AG08396 (cell line): ENCODE measurements around the gene VSTM1.
"Not testable (repeated sequence)": the region's sequence is repeated elsewhere in the genome, so short reads cannot be mapped to it uniquely, and the experiment has no call there.

Experiments
- DNase-seq: peaks from one replicate; pipeline ENCODE4 v3.0.0; 2012; ENCODE audit warnings: low spot score, mixed read lengths

Gene VSTM1

GRCh38 chr19:54073829-54074228 lies 10.1 kb upstream of the VSTM1 start:
- no peak for DNase-seq

- no peak for DNase-seq
Observed at GRCh38 chr19:54069470-54069869, 5.8 kb upstream of the VSTM1 start.

- no peak for DNase-seq
Observed at GRCh38 chr19:54062643-54063042, 1.1 kb downstream of the VSTM1 start.

- DNase-seq: no peak
Observed at GRCh38 chr19:54047616-54048015, 16.1 kb downstream of the VSTM1 start.

- DNase-seq: no peak
Observed at GRCh38 chr19:54045771-54046170, 17.9 kb downstream of the VSTM1 start.

GRCh38 chr19:54042989-54043388 lies 20.7 kb downstream of the VSTM1 start:
- DNase-seq: no peak

GRCh38 chr19:54041969-54042606 lies 21.6 kb downstream of the VSTM1 start:
- DNase-seq: no peak

- DNase-seq: no peak
Observed at GRCh38 chr19:54040003-54040402, 23.7 kb downstream of the VSTM1 start.

- not testable (repeated sequence) for DNase-seq
Observed at GRCh38 chr19:54036542-54036941, 27.2 kb downstream of the VSTM1 start.

- DNase-seq: peak; percentile 81
Observed at GRCh38 chr19:54035215-54036178, 28.2 kb downstream of the VSTM1 start.

- DNase-seq: no peak
Observed at GRCh38 chr19:54030895-54031586, 32.7 kb downstream of the VSTM1 start.

- DNase-seq: peak; percentile 52
Observed at GRCh38 chr19:54029930-54030490, 33.7 kb downstream of the VSTM1 start.

GRCh38 chr19:54029301-54029700 lies 34.4 kb downstream of the VSTM1 start:
- no peak for DNase-seq

- no peak for DNase-seq
Observed at GRCh38 chr19:54026656-54027055, 37.0 kb downstream of the VSTM1 start.

- DNase-seq: no peak
Observed at GRCh38 chr19:54024660-54025059, 39.0 kb downstream of the VSTM1 start.

GRCh38 chr19:54023191-54023590 lies 40.5 kb downstream of the VSTM1 start:
- DNase-seq: no peak

GRCh38 chr19:54021932-54022331 lies 41.8 kb downstream of the VSTM1 start:
- DNase-seq: no peak

GRCh38 chr19:54021363-54021762 lies 42.3 kb downstream of the VSTM1 start:
- DNase-seq: no peak

- DNase-seq: peak; percentile 58
Observed at GRCh38 chr19:54017261-54017660, 46.4 kb downstream of the VSTM1 start.

- DNase-seq: no peak
Observed at GRCh38 chr19:54014920-54015560, 48.7 kb downstream of the VSTM1 start.

GRCh38 chr19:54013866-54014265 lies 49.8 kb downstream of the VSTM1 start:
- no peak for DNase-seq
